ENCODE measurements around the gene ETV6.

Gene ETV6

GRCh38 chr12:11922361-11922760, 272.9 kb downstream of the ETV6 start:
- DNase-seq (ENCODE audit: low read depth): no peak

DNA sequence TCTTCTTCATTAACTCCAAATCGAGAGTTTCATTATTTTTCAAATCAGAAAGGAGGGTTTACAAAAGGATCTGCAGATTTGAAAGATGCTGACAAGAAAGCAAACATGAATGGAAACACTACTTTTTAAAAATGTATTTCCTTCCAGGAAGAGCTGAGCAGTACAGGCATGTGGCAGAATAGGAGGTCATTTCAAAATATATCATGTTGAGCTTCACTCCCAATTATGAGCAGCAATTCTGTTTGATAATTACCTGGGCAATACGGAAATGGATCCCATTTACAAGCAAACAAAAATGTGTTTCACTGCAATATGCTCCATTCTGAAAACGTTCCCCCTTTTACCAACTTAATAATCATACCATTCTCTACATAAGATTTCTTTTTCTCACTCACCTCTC, 273.6 kb downstream of the ETV6 start:
- no peak for DNase-seq (ENCODE audit: low read depth)

- no peak for DNase-seq (ENCODE audit: low read depth)
Observed at GRCh38 chr12:11927286-11927935, 277.9 kb downstream of the ETV6 start.

- no peak for DNase-seq (ENCODE audit: low read depth)
Observed at GRCh38 chr12:11929714-11930113, 280.2 kb downstream of the ETV6 start.

- DNase-seq (ENCODE audit: low read depth): no peak
Observed at GRCh38 chr12:11939223-11939622, 289.7 kb downstream of the ETV6 start.

GRCh38 chr12:11941606-11942337, 292.3 kb downstream of the ETV6 start:
- DNase-seq (ENCODE audit: low read depth): no peak

- DNase-seq (ENCODE audit: low read depth): no peak
Observed at GRCh38 chr12:11943919-11944700, 294.6 kb downstream of the ETV6 start.

Data from stimulated activated CD8-positive, alpha-beta memory T cell treated with anti-CD3 and anti-CD28 coated beads, Interleukin-7, amount 100 ng/mL, for 24 hours (primary cell).